GM13977 (cell line): ENCODE results near the gene HERC2.

Experiments
- DNase-seq: peaks from one replicate; pipeline ENCODE4 v3.0.0; 2012; ENCODE audit warnings: low spot score
- CTCF ChIP-seq: IDR thresholded peaks from 2 replicates; pipeline ENCODE4 v1.5.1; 2012; ENCODE audit warnings: mild to moderate bottlenecking, control low read depth; ENCODE audit not compliant: insufficient read depth; ENCODE audit errors: extremely low read depth, missing control alignments
- in situ Hi-C: fragments of 300-500 bp; cut with MboI; formaldehyde crosslinking; loops from one replicate; pipeline ENCODE4 v1.12.0; 2022; ENCODE audit warnings: low sequenced_read_pairs, low pct_unique_long_range_greater_than_20kb, mixed read lengths, inconsistent platforms; ENCODE audit not compliant: unreplicated experiment

HERC2 gene

GRCh38 chr15:28082891-28083684 is 238.9 kb downstream of the HERC2 start:
- TF ChIP-seq CTCF, result no peak
- in situ Hi-C loops, result no loop called here
- DNase-seq, result no peak

GRCh38 chr15:28081594-28081993 is 240.4 kb downstream of the HERC2 start:
- in situ Hi-C loops, result no loop called here
- TF ChIP-seq CTCF, result no peak
- no peak for DNase-seq

GRCh38 chr15:28080386-28080785 is 241.6 kb downstream of the HERC2 start:
- DNase-seq, result no peak
- TF ChIP-seq CTCF, result no peak
- in situ Hi-C loops, result no loop called here

- in situ Hi-C loops, result no loop called here
- no peak for DNase-seq
- TF ChIP-seq CTCF, result no peak
Observed at GRCh38 chr15:28079313-28079969, 242.5 kb downstream of the HERC2 start.

GRCh38 chr15:28078191-28078719 is 243.7 kb downstream of the HERC2 start:
- no peak for TF ChIP-seq CTCF
- in situ Hi-C loops, result no loop called here
- no peak for DNase-seq

- no peak for DNase-seq
- no peak for TF ChIP-seq CTCF
- in situ Hi-C loops, result no loop called here
Observed at GRCh38 chr15:28075573-28075972, 246.4 kb downstream of the HERC2 start.
